Thyroid gland (tissue), 4 donors: Measurements from ENCODE around the gene ACD.

Experiments
- CTCF ChIP-seq, 6 experiments: fragments of 200-600 bp in 3 of 6; fragments of 450-650 bp in 3 of 6; sonication (generic) in 3 of 6; IDR thresholded peaks; one replicate each; pipeline ENCODE4 v1.5.1; 2016 to 2019; ENCODE audit warnings: antibody characterized with exemption in 6 of 6, mild to moderate bottlenecking in 2 of 6, inconsistent platforms in 1 of 6, moderate library complexity in 1 of 6
- POLR2A ChIP-seq, 2 donors: fragments of 450-650 bp; IDR thresholded peaks; one replicate each; pipeline ENCODE4 v1.6.1; 2017; ENCODE audit warnings: antibody characterized with exemption in 2 of 2, mild to moderate bottlenecking in 2 of 2, moderate library complexity in 1 of 2

- no peak for TF ChIP-seq POLR2A (IDR thresholded peaks at IDR 0.05)
- no peak for TF ChIP-seq CTCF (IDR thresholded peaks at IDR 0.05)
Measured at GRCh38 chr16:67701420-67701819, 41.4 kb upstream of the ACD start.
